Measurements from ENCODE around the gene PTPRG. TPM values are rescaled to one million over a fixed set of nuclear protein-coding genes. Genes with fewer than 3 reads are reported as not detected.

Gene PTPRG
- total RNA-seq, 2 donors from 2014 or later, result 26.0 to 26.3 TPM

DNA sequence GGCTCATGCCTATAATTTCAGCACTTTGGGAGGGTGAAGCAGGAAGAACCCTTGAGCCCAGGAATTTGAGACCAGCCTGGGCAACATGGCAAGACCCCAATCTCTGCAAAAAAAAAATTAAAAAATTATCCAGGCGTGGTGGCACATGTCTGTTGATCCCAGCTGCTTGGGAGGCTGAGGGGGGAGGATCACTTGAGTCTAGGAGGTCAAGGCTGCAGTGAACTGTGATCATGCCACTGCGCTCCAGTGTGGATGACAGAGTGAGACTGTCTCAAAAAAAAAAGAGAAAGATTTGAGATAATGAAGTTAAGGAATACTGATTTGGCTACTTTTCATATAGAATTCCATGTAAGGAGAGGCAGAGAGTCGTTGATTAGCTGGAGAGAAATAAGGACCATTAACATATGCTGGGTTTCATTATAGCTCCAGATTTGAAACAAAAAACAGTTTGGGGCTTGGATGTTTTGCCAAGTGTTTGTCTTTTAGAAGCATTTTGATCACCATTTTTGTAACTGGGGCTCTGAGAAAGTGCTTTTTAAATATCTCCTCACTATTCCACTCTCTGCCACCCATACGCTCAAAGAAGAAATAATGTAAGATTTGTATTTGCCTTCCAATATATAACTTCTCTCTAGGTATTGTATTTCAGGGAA lies 597.8 kb downstream of the PTPRG start:
- no peaks in the 10 kb centered on the region for H3K36me3 ChIP-seq
- H3K27ac ChIP-seq, result no peak overlapping the region
- no peak for DNase-seq
- H3K4me3 ChIP-seq, result no peak overlapping the region
- H3K9ac ChIP-seq (ENCODE audit: low read depth in 2 of 2, low read length in 2 of 2), result no peak overlapping the region
- TF ChIP-seq, protein P1, sequence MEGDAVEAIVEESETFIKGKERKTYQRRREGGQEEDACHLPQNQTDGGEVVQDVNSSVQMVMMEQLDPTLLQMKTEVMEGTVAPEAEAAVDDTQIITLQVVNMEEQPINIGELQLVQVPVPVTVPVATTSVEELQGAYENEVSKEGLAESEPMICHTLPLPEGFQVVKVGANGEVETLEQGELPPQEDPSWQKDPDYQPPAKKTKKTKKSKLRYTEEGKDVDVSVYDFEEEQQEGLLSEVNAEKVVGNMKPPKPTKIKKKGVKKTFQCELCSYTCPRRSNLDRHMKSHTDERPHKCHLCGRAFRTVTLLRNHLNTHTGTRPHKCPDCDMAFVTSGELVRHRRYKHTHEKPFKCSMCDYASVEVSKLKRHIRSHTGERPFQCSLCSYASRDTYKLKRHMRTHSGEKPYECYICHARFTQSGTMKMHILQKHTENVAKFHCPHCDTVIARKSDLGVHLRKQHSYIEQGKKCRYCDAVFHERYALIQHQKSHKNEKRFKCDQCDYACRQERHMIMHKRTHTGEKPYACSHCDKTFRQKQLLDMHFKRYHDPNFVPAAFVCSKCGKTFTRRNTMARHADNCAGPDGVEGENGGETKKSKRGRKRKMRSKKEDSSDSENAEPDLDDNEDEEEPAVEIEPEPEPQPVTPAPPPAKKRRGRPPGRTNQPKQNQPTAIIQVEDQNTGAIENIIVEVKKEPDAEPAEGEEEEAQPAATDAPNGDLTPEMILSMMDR (IDR thresholded peaks at IDR 0.05), result no peak
- intact Hi-C loops (cut with DNase I), result no loop called here
- no peaks in the 10 kb centered on the region for H3K27me3 ChIP-seq
- H3K9me3 ChIP-seq, result no peaks in the 10 kb centered on the region
- H3K4me1 ChIP-seq, result no peaks in the 10 kb centered on the region

DNA sequence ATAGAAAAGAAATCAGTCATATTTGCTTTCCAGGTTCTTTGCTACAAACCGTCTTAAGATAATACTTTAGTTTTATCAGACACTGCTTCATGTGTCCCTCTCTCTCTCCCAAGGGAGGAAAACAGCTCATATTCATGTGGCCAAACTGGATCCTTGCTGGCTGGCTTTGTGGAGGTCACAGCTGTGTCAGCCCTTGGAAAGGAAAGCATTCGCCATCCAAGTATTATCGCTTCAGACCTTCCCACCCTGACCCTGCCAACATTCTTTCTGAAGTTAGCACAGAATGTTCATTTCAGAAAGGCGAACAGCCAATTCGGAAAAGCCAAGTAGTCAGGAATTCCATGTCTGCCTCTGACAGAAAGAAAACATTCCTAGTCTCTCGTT lies 598.3 kb downstream of the PTPRG start:
- Histone ChIP-seq H3K27ac (no peak overlapping the region), H3K4me1 (no peaks in the 10 kb centered on the region), H3K27me3 (no peaks in the 10 kb centered on the region), H3K4me3 (no peak overlapping the region), H3K9me3 (no peaks in the 10 kb centered on the region), H3K36me3 (no peaks in the 10 kb centered on the region), H3K9ac (ENCODE audit: low read depth in 2 of 2, low read length in 2 of 2) (no peak overlapping the region)
- intact Hi-C loops (cut with DNase I), result no loop called here
- peak; percentile 19 for DNase-seq
- TF ChIP-seq, protein P1 (IDR thresholded peaks at IDR 0.05), result no peak

DNA sequence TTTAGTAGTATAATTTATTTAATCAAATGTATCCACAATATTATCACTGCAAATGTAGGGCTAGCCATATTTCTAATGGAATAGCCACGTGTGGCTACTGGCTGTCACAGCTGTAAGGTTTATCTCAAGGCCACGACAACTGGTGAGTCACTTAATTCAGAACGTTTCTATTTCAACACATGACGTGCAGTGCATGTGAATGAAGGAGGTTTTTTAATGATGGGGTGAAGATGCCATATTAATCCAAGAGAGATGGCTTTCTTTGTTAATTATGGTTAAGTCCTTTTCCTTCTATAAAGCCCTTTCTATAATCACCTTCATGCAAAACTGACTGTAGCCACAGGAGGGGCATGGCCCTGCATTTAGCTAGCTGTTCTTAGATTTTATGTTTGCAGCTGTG lies 600.0 kb downstream of the PTPRG start:
- Histone ChIP-seq H3K9me3 (no peaks in the 10 kb centered on the region), H3K4me3 (no peak overlapping the region), H3K36me3 (no peaks in the 10 kb centered on the region), H3K27me3 (no peaks in the 10 kb centered on the region), H3K9ac (ENCODE audit: low read depth in 2 of 2, low read length in 2 of 2) (no peak overlapping the region), H3K4me1 (no peaks in the 10 kb centered on the region), H3K27ac (no peak overlapping the region)
- intact Hi-C loops (cut with DNase I), result no loop called here
- TF ChIP-seq, protein P1 (IDR thresholded peaks at IDR 0.05), result no peak
- no peak for DNase-seq

- Histone ChIP-seq H3K27ac (no peak overlapping the region), H3K4me1 (no peaks in the 10 kb centered on the region)
- intact Hi-C loops (cut with DNase I), result no loop called here
Measured at GRCh38 chr3:62164196-62164595, 602.8 kb downstream of the PTPRG start.

GRCh38 chr3:62164746-62165145 lies 603.4 kb downstream of the PTPRG start:
- H3K4me1 ChIP-seq, result no peaks in the 10 kb centered on the region
- H3K27ac ChIP-seq, result no peak overlapping the region
- no peak overlapping the region for H3K9ac ChIP-seq (ENCODE audit: low read depth in 2 of 2, low read length in 2 of 2)
- no peaks in the 10 kb centered on the region for H3K36me3 ChIP-seq
- DNase-seq, result no peak
- intact Hi-C loops (cut with DNase I), result no loop called here
- H3K4me3 ChIP-seq, result no peak overlapping the region
- H3K27me3 ChIP-seq, result no peaks in the 10 kb centered on the region
- TF ChIP-seq, protein P1 (IDR thresholded peaks at IDR 0.05), result no peak
- no peaks in the 10 kb centered on the region for H3K9me3 ChIP-seq

More at GRCh38 chr3:62164196-62164595, 602.8 kb downstream of the PTPRG start:
- Histone ChIP-seq H3K4me3 (no peak overlapping the region), H3K36me3 (no peaks in the 10 kb centered on the region), H3K9me3 (no peaks in the 10 kb centered on the region), H3K27me3 (no peaks in the 10 kb centered on the region), H3K9ac (ENCODE audit: low read depth in 2 of 2, low read length in 2 of 2) (no peak overlapping the region)
- TF ChIP-seq, protein P1 (IDR thresholded peaks at IDR 0.05), result no peak
- DNase-seq, result no peak
